ENCODE results near the gene ARSG. TPM values are rescaled to one million over a fixed set of nuclear protein-coding genes. Genes with fewer than 3 reads are reported as not detected.

ARSG gene
- polyA plus RNA-seq, 4 donors: 0.81 to 1.6 (median 1.3) TPM; not detected in 1

GRCh38 chr17:68289936-68290267 is 1.4 kb upstream of the ARSG start:
- Histone ChIP-seq H3K9me3 (ENCODE audit: control insufficient read depth in 2 of 2, insufficient read depth in 1 of 2, low read depth in 1 of 2, low read length in 1 of 2) (no peaks in the 10 kb centered on the region), H3K27me3 (ENCODE audit: control insufficient read depth in 3 of 3, insufficient read depth in 3 of 3, low read length in 3 of 3) (peaks cover 0 to 57% (median 9%) of the 10 kb centered on the region in 3 donors), H3K27ac (ENCODE audit: low read depth in 1 of 3, low read length in 2 of 3) (no peak overlapping the region), H3K36me3 (ENCODE audit: control insufficient read depth in 3 of 3, insufficient read depth in 2 of 3, low read depth in 1 of 3, low read length in 3 of 3) (no peaks in the 10 kb centered on the region), H3K4me1 (ENCODE audit: control insufficient read depth in 3 of 3, insufficient read depth in 2 of 3, low read depth in 1 of 3, low read length in 2 of 3) (peaks cover 0 to 4% (median 0%) of the 10 kb centered on the region in 3 donors), H3K4me3 (ENCODE audit: low read depth in 1 of 3, low read length in 3 of 3) (peak overlapping the region in 2 of 3 donors; percentile 32 to 62)
- no peak for DNase-seq
- 14 to 15% (median 15%) methylated on average over 9 of the region's 9 CpGs for WGBS, 3 donors
- FAIRE-seq: no peak

GRCh38 chr17:68290268-68290954 is 884 bp upstream of the ARSG start:
- FAIRE-seq: no peak
- no peaks in the 10 kb centered on the region for H3K9me3 ChIP-seq (ENCODE audit: control insufficient read depth in 2 of 2, insufficient read depth in 1 of 2, low read depth in 1 of 2, low read length in 1 of 2)
- no peaks in the 10 kb centered on the region for H3K36me3 ChIP-seq (ENCODE audit: control insufficient read depth in 3 of 3, insufficient read depth in 2 of 3, low read depth in 1 of 3, low read length in 3 of 3)
- peaks cover 0 to 4% (median 0%) of the 10 kb centered on the region in 3 donors for H3K4me1 ChIP-seq (ENCODE audit: control insufficient read depth in 3 of 3, insufficient read depth in 2 of 3, low read depth in 1 of 3, low read length in 2 of 3)
- H3K27me3 ChIP-seq (ENCODE audit: control insufficient read depth in 3 of 3, insufficient read depth in 3 of 3, low read length in 3 of 3): peaks cover 0 to 57% (median 9%) of the 10 kb centered on the region in 3 donors
- H3K27ac ChIP-seq (ENCODE audit: low read depth in 1 of 3, low read length in 2 of 3): peak overlapping the region in 1 of 3 donors; percentile 72
- 1 to 3% (median 3%) methylated on average over 42 to 50 of the region's 50 CpGs for WGBS, 3 donors
- peak overlapping the region; percentile 32 to 62 (median 40) for H3K4me3 ChIP-seq (ENCODE audit: low read depth in 1 of 3, low read length in 3 of 3)
- peak in 1 of 2 donors; percentile 36 for DNase-seq

GRCh38 chr17:68291836-68292688 is 767 bp downstream of the ARSG start:
- WGBS, 3 donors: 1 to 2% (median 2%) methylated on average over 53 to 76 of the region's 76 CpGs
- Histone ChIP-seq H3K4me1 (ENCODE audit: control insufficient read depth in 3 of 3, insufficient read depth in 2 of 3, low read depth in 1 of 3, low read length in 2 of 3) (peaks cover 0 to 4% (median 0%) of the 10 kb centered on the region in 3 donors), H3K27me3 (ENCODE audit: control insufficient read depth in 3 of 3, insufficient read depth in 3 of 3, low read length in 3 of 3) (peaks cover 0 to 63% (median 9%) of the 10 kb centered on the region in 3 donors), H3K4me3 (ENCODE audit: low read depth in 1 of 3, low read length in 3 of 3) (peak overlapping the region; percentile 32 to 62 (median 40)), H3K36me3 (ENCODE audit: control insufficient read depth in 3 of 3, insufficient read depth in 2 of 3, low read depth in 1 of 3, low read length in 3 of 3) (no peaks in the 10 kb centered on the region), H3K9me3 (ENCODE audit: control insufficient read depth in 2 of 2, insufficient read depth in 1 of 2, low read depth in 1 of 2, low read length in 1 of 2) (no peaks in the 10 kb centered on the region), H3K27ac (ENCODE audit: low read depth in 1 of 3, low read length in 2 of 3) (peak overlapping the region; percentile 34 to 87 (median 43))
- FAIRE-seq (no peak), DNase-seq (peak; percentile 68 to 76)

GRCh38 chr17:68292689-68293040 is 1.4 kb downstream of the ARSG start:
- Histone ChIP-seq H3K9me3 (ENCODE audit: control insufficient read depth in 2 of 2, insufficient read depth in 1 of 2, low read depth in 1 of 2, low read length in 1 of 2) (no peaks in the 10 kb centered on the region), H3K27me3 (ENCODE audit: control insufficient read depth in 3 of 3, insufficient read depth in 3 of 3, low read length in 3 of 3) (peaks cover 0 to 61% (median 9%) of the 10 kb centered on the region in 3 donors), H3K36me3 (ENCODE audit: control insufficient read depth in 3 of 3, insufficient read depth in 2 of 3, low read depth in 1 of 3, low read length in 3 of 3) (no peaks in the 10 kb centered on the region), H3K4me1 (ENCODE audit: control insufficient read depth in 3 of 3, insufficient read depth in 2 of 3, low read depth in 1 of 3, low read length in 2 of 3) (peaks cover 0 to 4% (median 0%) of the 10 kb centered on the region in 3 donors), H3K4me3 (ENCODE audit: low read depth in 1 of 3, low read length in 3 of 3) (no peak overlapping the region), H3K27ac (ENCODE audit: low read depth in 1 of 3, low read length in 2 of 3) (peak overlapping the region in 2 of 3 donors; percentile 43 to 87)
- DNase-seq: no peak
- FAIRE-seq: no peak
- WGBS, 3 donors: 48 to 57% (median 55%) methylated on average over 9 of the region's 9 CpGs

- Histone ChIP-seq H3K4me3 (ENCODE audit: low read depth in 1 of 3, low read length in 3 of 3) (no peak overlapping the region), H3K36me3 (ENCODE audit: control insufficient read depth in 3 of 3, insufficient read depth in 2 of 3, low read depth in 1 of 3, low read length in 3 of 3) (no peaks in the 10 kb centered on the region), H3K4me1 (ENCODE audit: control insufficient read depth in 3 of 3, insufficient read depth in 2 of 3, low read depth in 1 of 3, low read length in 2 of 3) (peaks cover 0 to 4% (median 0%) of the 10 kb centered on the region in 3 donors), H3K9me3 (ENCODE audit: control insufficient read depth in 2 of 2, insufficient read depth in 1 of 2, low read depth in 1 of 2, low read length in 1 of 2) (no peaks in the 10 kb centered on the region), H3K27me3 (ENCODE audit: control insufficient read depth in 3 of 3, insufficient read depth in 3 of 3, low read length in 3 of 3) (peaks cover 0 to 54% (median 9%) of the 10 kb centered on the region in 3 donors), H3K27ac (ENCODE audit: low read depth in 1 of 3, low read length in 2 of 3) (no peak overlapping the region)
- FAIRE-seq (no peak), DNase-seq (no peak)
- 91 to 93% (median 92%) methylated on average over 6 of the region's 6 CpGs for WGBS, 3 donors
These were observed 2.3 kb downstream of the ARSG start for GRCh38 chr17:68293490-68294195.

- H3K4me1 ChIP-seq (ENCODE audit: control insufficient read depth in 3 of 3, insufficient read depth in 2 of 3, low read depth in 1 of 3, low read length in 2 of 3): peaks cover 0 to 4% (median 0%) of the 10 kb centered on the region in 3 donors
- FAIRE-seq: no peak
- no peaks in the 10 kb centered on the region for H3K36me3 ChIP-seq (ENCODE audit: control insufficient read depth in 3 of 3, insufficient read depth in 2 of 3, low read depth in 1 of 3, low read length in 3 of 3)
- no peak overlapping the region for H3K27ac ChIP-seq (ENCODE audit: low read depth in 1 of 3, low read length in 2 of 3)
- no peak overlapping the region for H3K4me3 ChIP-seq (ENCODE audit: low read depth in 1 of 3, low read length in 3 of 3)
- WGBS, 3 donors: 56 to 69% (median 68%) methylated on average over 3 of the region's 3 CpGs
- H3K27me3 ChIP-seq (ENCODE audit: control insufficient read depth in 3 of 3, insufficient read depth in 3 of 3, low read length in 3 of 3): peaks cover 0 to 49% (median 9%) of the 10 kb centered on the region in 3 donors
- no peaks in the 10 kb centered on the region for H3K9me3 ChIP-seq (ENCODE audit: control insufficient read depth in 2 of 2, insufficient read depth in 1 of 2, low read depth in 1 of 2, low read length in 1 of 2)
- DNase-seq: no peak
These were observed 2.9 kb downstream of the ARSG start for GRCh38 chr17:68294196-68294555.

- H3K36me3 ChIP-seq (ENCODE audit: control insufficient read depth in 3 of 3, insufficient read depth in 2 of 3, low read depth in 1 of 3, low read length in 3 of 3): no peaks in the 10 kb centered on the region
- WGBS, 3 donors: 87 to 91% (median 89%) methylated on average over 4 of the region's 4 CpGs
- peaks cover 0 to 44% (median 9%) of the 10 kb centered on the region in 3 donors for H3K27me3 ChIP-seq (ENCODE audit: control insufficient read depth in 3 of 3, insufficient read depth in 3 of 3, low read length in 3 of 3)
- no peaks in the 10 kb centered on the region for H3K9me3 ChIP-seq (ENCODE audit: control insufficient read depth in 2 of 2, insufficient read depth in 1 of 2, low read depth in 1 of 2, low read length in 1 of 2)
- peaks cover 0 to 4% (median 0%) of the 10 kb centered on the region in 3 donors for H3K4me1 ChIP-seq (ENCODE audit: control insufficient read depth in 3 of 3, insufficient read depth in 2 of 3, low read depth in 1 of 3, low read length in 2 of 3)
- FAIRE-seq: no peak
- H3K27ac ChIP-seq (ENCODE audit: low read depth in 1 of 3, low read length in 2 of 3): no peak overlapping the region
- DNase-seq: no peak
- H3K4me3 ChIP-seq (ENCODE audit: low read depth in 1 of 3, low read length in 3 of 3): no peak overlapping the region
These were observed 3.3 kb downstream of the ARSG start for GRCh38 chr17:68294617-68295016.

GRCh38 chr17:68295086-68295485 is 3.8 kb downstream of the ARSG start:
- H3K9me3 ChIP-seq (ENCODE audit: control insufficient read depth in 2 of 2, insufficient read depth in 1 of 2, low read depth in 1 of 2, low read length in 1 of 2): no peaks in the 10 kb centered on the region
- no peaks in the 10 kb centered on the region for H3K36me3 ChIP-seq (ENCODE audit: control insufficient read depth in 3 of 3, insufficient read depth in 2 of 3, low read depth in 1 of 3, low read length in 3 of 3)
- DNase-seq: no peak
- WGBS, 3 donors: 82 to 87% (median 86%) methylated on average over 7 of the region's 7 CpGs
- H3K4me3 ChIP-seq (ENCODE audit: low read depth in 1 of 3, low read length in 3 of 3): no peak overlapping the region
- no peak for FAIRE-seq
- H3K27me3 ChIP-seq (ENCODE audit: control insufficient read depth in 3 of 3, insufficient read depth in 3 of 3, low read length in 3 of 3): peaks cover 0 to 40% (median 9%) of the 10 kb centered on the region in 3 donors
- peaks cover 0 to 4% (median 0%) of the 10 kb centered on the region in 3 donors for H3K4me1 ChIP-seq (ENCODE audit: control insufficient read depth in 3 of 3, insufficient read depth in 2 of 3, low read depth in 1 of 3, low read length in 2 of 3)
- H3K27ac ChIP-seq (ENCODE audit: low read depth in 1 of 3, low read length in 2 of 3): no peak overlapping the region

Data from small intestine (tissue), 7 donors.